RPMI8226 (cell line): Measurements from ENCODE around the gene SMYD3.
"Not testable (repeated sequence)": the region's sequence is repeated elsewhere in the genome, so short reads cannot be mapped to it uniquely, and the experiment has no call there.

Experiments used
- DNase-seq: peaks from one replicate; pipeline ENCODE4 v3.0.0-alpha.2; 2015

Gene SMYD3

DNA sequence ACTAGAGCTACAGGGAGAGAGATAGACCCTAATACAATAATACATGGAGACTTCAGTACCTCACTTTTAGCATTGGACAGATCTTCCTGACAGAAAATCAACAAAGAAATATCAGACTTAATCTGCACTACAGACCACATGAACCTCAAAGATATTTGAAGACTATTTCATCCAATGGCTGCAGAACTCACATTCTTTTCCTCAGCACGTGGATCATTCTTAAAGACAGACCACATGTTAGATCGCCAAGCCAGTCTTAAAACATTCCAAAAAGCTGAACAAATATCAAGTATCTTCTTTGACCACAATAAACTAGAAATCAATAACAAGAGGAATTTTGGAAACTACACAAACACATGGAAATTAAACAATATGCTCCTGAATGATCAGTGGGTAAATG lies 776.3 kb downstream of the SMYD3 start:
- DNase-seq = no peak

- not testable (repeated sequence) for DNase-seq
Observed at GRCh38 chr1:245728035-245728434, 779.0 kb downstream of the SMYD3 start.

GRCh38 chr1:245721488-245721887 lies 785.6 kb downstream of the SMYD3 start:
- no peak for DNase-seq

DNA sequence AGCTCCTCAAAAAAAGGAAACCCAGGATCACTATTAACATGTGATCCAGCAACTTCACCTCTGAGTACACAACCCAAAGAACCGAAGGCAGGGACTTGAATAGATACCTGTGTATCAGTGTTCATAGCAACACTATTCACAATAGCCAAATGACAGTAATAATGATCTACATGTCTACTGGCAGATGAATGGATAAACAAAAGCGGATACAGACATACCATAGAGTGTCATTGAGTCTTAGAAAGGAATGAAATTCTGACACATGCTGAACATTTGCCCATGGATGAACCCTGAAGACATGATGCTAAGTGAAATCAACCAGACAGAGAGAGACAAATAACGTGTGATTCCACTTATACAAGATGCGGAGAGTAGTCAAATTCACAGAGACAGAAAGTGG lies 788.1 kb downstream of the SMYD3 start:
- no peak for DNase-seq

DNA sequence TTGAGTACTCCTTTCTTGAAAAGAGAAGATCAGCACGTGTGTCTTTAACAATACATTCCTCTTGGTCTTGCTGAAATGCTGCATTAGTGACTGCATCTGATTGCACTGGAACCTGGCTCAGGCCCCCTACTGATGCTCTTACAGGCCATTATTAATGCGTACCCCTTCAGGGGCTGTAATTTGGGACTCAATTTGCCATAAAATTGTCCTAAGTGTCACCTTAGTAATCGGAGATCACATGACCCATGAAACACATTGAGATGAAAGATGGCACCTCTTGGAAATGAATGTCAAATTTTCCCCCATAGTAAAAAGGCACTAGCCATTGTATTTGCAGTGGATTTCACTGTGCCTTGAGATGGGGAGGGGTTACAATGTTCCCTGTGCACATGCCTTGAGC lies 789.0 kb downstream of the SMYD3 start:
- no peak for DNase-seq

DNA sequence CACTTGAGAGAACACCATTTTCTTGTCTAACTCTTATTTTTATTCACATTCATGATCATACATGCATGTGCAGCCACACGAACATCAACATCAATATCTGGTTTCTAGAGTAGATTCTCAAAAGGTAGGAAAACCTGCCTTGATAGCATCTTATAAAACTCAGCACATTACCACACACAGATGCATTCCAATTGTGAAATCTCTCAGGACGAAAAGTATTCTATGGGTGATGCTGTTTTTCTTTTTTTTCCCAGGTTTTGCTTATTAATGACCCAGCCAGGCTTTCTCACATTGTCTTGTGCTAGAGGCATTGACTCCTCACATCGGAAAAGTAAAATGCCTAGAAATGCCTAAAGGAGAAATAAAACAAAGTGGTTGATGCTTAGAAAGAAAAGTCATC lies 789.5 kb downstream of the SMYD3 start:
- no peak for DNase-seq

- no peak for DNase-seq
Observed at GRCh38 chr1:245716561-245716960, 790.5 kb downstream of the SMYD3 start.

DNA sequence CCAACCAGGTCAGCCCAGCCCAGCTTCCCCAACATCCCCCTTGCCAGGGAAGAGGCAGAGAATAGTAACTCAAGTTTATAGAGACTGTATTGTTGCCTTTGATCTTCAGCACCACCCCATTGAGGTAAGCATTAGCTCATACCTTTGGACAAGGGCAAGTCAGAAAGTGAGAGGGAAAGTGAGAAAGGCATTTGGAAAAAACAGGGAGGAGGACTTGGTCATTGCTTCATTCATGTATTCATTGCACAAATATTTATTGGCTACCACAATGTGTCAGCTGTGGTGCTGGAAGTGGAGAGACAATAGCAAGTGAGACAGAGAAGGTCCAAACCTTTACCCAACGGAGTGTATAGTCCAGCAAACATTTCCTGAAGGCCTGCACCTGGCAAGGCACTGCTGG lies 791.1 kb downstream of the SMYD3 start:
- DNase-seq = no peak

DNA sequence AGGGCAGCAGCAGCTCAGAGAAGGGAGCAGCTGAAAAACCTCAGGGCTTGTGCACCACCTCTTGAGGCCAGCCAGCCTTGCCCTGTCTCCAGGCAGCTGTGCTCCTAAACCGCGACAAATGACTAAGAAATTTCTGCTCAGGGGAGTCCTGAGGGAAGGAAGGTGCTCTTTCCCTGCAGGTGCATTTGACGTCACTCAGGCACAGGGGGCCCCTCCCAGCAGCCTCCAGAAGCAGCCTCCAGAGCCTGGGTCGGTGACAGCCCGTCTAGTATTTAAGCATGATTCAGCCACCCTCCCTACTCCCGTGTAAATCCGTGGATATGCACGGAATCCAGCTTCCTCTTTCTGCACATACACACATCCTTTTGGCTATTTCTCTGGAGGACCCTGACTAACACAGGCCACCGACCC lies 791.8 kb downstream of the SMYD3 start:
- no peak for DNase-seq

GRCh38 chr1:245714027-245714426 lies 793.1 kb downstream of the SMYD3 start:
- not testable (repeated sequence) for DNase-seq

GRCh38 chr1:245710961-245711903 lies 795.8 kb downstream of the SMYD3 start:
- DNase-seq = no peak

DNA sequence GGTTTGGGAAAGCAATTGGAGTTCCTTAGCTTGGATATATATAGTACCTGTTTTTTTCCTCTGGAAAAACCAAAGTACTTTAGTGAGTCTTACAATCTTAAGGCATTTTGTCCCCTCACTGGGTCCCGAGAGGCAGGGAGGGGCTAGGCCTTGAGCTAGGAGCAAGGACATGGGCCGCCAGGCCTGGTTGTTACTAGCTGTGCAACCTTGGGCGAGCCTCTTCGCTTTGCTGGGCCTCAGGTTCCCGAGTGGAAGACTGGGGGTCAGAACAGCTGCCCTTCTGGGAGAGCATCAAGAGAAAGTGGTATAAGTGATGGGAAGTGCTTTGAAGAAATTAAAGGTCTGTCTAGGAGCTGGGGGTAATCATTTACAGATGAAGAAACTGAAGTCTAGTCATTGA lies 799.1 kb downstream of the SMYD3 start:
- DNase-seq = no peak

DNA sequence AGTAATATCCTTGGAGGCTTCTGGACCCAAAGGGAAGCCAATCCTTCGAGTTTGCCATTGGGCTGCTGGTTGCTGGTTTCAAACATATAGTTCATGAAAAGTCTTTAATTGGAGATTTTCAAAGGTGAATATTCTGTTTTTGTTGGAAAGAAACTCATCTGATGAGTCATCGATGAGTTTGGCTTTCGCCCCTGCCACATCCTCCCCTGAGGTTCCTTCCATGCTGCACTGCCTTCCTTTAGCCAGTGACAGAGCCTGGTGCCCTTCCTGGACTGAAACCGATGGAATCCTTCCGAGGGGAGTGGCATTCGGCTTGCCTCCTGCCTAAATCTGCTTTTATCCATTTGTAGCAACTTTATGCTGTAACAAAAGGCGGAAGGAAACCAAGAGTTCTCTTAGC lies 802.3 kb downstream of the SMYD3 start:
- no peak for DNase-seq

DNA sequence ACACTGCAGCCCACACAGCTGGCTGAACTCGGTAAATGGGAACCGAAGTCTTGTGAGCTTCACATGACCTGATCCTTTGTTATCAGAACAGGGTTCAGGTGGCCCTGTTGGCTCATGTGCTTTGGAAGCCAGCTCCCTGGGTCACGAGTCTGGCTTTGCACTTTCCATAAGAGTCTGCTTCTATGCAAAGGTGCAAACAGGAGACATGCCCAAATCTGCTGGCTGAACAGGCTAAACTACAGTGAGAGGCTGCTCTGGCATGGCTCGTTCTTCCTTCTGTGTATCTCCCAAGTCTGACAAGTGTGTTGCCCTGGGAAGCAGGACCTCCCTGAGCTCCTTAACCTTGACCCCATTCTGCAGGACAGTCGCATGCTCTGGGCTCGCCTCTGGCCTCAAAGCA lies 802.7 kb downstream of the SMYD3 start:
- no peak for DNase-seq

DNA sequence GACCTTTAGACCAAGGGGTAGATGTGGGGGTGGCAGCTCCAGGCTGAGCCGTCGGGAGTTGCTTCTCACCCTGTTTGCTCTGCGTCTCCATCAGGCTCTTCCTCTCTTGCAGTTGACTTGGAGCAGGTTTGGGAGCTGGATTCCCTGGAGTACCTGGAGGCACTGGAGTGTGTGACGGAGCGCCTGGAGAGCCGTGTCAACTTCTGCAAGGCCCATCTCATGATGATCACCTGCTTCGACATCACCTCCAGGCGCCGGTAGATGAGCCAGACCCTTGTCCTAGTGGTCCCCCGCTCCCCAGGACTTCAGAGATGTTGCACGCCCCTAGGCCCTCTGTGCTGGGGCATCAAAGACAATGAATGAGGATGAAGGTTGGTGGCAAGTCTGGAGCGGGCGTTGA lies 804.7 kb downstream of the SMYD3 start:
- DNase-seq = no peak

- no peak for DNase-seq
Observed at GRCh38 chr1:245701631-245702030, 805.4 kb downstream of the SMYD3 start.

DNA sequence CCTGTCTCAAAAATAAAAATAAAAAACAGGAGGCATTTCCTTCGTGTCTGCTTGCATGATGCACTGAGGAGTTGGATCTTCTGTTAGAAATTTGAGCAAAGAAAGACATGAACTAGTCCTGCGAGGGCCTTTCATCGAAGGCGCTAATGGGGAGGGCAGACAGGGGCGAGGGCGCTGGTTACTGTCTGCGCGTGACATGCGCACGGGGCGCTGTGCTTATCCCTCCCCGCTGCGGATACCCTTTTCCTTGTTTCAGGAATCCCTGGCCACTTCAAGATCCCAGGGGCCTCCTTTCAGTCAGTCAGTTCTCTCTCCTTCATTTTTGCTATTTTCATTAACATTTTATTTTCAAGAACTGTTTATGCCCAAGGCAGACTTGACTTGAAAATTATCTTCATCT lies 806.4 kb downstream of the SMYD3 start:
- no peak for DNase-seq
